ENCODE data around the gene KMT5C. TPM values are rescaled to one million over a fixed set of nuclear protein-coding genes. Genes with fewer than 3 reads are reported as not detected.

Gene KMT5C
- total RNA-seq, 1 experiment from 2014 or later, result 54.5 TPM

DNA sequence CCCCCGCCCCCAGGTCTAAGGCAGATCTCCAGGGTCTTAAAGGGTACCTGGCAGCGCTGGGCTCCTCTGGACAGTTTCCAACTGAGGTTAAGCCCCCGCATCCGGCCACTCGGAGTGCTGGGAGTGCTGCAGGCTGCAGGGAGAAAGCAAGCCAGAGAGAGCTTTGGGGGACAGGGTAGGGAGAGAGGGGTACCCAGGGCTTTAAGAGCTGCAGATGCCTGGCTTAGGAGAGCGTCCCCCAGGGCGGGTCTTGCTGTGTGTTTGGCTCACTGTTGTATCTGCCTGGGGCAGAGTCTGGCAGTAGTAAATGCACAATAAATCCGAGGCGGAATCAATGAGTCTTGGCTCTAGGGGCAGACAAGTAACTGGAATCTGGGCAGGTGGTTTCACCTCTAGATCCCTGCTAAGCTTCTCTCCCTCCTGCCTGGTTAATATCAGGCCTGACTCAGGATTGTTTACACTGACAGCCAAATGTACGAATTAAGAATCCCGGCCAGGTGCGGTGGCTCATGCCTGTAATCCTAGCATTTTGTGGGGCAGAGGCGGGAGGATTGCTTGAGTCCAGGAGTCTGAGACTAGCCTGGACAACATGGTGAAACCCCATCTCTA is 15.6 kb downstream of the KMT5C start:
- Histone ChIP-seq H2BK12ac (ENCODE audit: insufficient read length, low read depth, low read length) (no peak overlapping the region), H3K14ac (ENCODE audit: insufficient read depth, low read length) (no peak overlapping the region), H3T11ph (ENCODE audit: low read length) (no peak overlapping the region), H4K91ac (ENCODE audit: insufficient read length, low read depth, low read length) (no peak overlapping the region), H3K18ac (ENCODE audit: insufficient read length, low read depth, low read length) (no peak overlapping the region), H3K27ac (ENCODE audit: insufficient read length, low read depth, low read length) (no peak overlapping the region), H3K23ac (ENCODE audit: insufficient read length, low read depth, low read length) (no peak overlapping the region), H2AFZ (ENCODE audit: low read length) (no peak overlapping the region), H3K79me1 (ENCODE audit: insufficient read depth, low read depth, low read length, poor library complexity, severe bottlenecking) (no peaks in the 10 kb centered on the region), H3K56ac (ENCODE audit: insufficient read length, low read depth, low read length) (no peak overlapping the region), H3K23me2 (ENCODE audit: insufficient read length, low read depth, low read length, poor library complexity, severe bottlenecking) (peaks cover 7% of the 10 kb centered on the region), H2BK15ac (ENCODE audit: low read depth, low read length) (no peak overlapping the region), H2BK5ac (ENCODE audit: insufficient read length, low read length) (no peak overlapping the region), H3K4me1 (ENCODE audit: insufficient read depth, low read length) (no peaks in the 10 kb centered on the region; the same call in 1 of the 2 replicates), H3K27me3 (ENCODE audit: insufficient read depth, low read length) (peaks cover 17% of the 10 kb centered on the region; the same call in 1 of the 2 replicates), H3K9me3 (ENCODE audit: control insufficient read depth, low read depth, low read length) (no peaks in the 10 kb centered on the region), H2BK120ac (ENCODE audit: low read depth, low read length, poor library complexity, severe bottlenecking) (no peak overlapping the region), H4K8ac (replicated peaks; ENCODE audit: insufficient read length, low read depth, low read length) (no peak overlapping the region), H2BK20ac (ENCODE audit: low read depth, low read length, poor library complexity, severe bottlenecking) (no peak overlapping the region), H3K79me2 (ENCODE audit: insufficient read depth, low read length) (no peaks in the 10 kb centered on the region), H3K9ac (ENCODE audit: extremely low read depth, insufficient read length, low read length) (no peak overlapping the region), H4K5ac (ENCODE audit: insufficient read length, low read depth, low read length) (no peak overlapping the region), H4K20me1 (ENCODE audit: control insufficient read depth, insufficient read depth, insufficient read length) (no peaks in the 10 kb centered on the region), H3K4ac (ENCODE audit: low read depth, low read length) (no peak overlapping the region), H2AK5ac (ENCODE audit: insufficient read length, low read length) (no peak overlapping the region), H3K4me2 (ENCODE audit: insufficient read depth, insufficient read length, low read length) (no peak overlapping the region)
- peaks cover 2 to 28% (median 6%) of the 10 kb centered on the region in 3 experiments; a peak in 4 of 7 replicates for H3K36me3 Mint-ChIP-seq (ENCODE audit: insufficient read depth in 1 of 3, low read depth in 3 of 3)
- DNase-seq, result no peak
- WGBS (ENCODE audit: extremely low coverage, insufficient read length, low lambda C conversion rate), result no CpG with 5 or more reads among the region's 13 CpGs
- peak overlapping the region in 1 of 2 experiments; percentile 71; a peak in 2 of 5 replicates for H3K4me3 Mint-ChIP-seq
- peaks cover 85% of the 10 kb centered on the region for H3K27me3 Mint-ChIP-seq (ENCODE audit: low read depth)
- H3K27ac Mint-ChIP-seq, result peak overlapping the region in 1 of 3 experiments; percentile 55; a peak in 2 of 7 replicates
- TF ChIP-seq CTCF (conservative IDR thresholded peaks at IDR 0.05), result no peak
- peaks cover 38 to 39% of the 10 kb centered on the region in 2 experiments for H3K4me1 Mint-ChIP-seq
- H3K9me3 Mint-ChIP-seq, result no peaks in the 10 kb centered on the region; a peak in 1 of 5 replicates
